Left lung (tissue), 10 donors: Measurements from ENCODE around the gene SF3B3. TPM values are rescaled to one million over a fixed set of nuclear protein-coding genes. Genes with fewer than 3 reads are reported as not detected.
"Not testable (repeated sequence)": the region's sequence is repeated elsewhere in the genome, so short reads cannot be mapped to it uniquely, and the experiment has no call there.

Experiments
- ATAC-seq: fragments of 200-7000 bp; cut with Tn5 transposase; one replicate; pipeline ENCODE4 v1.9.1; 2020; ENCODE audit warnings: moderate library complexity
- DNase-seq, 4 donors: peaks; one replicate each; pipeline ENCODE4 v3.0.0-alpha.2; 2013 to 2020
- H3K27ac ChIP-seq, 2 donors: fragments of 200-600 bp; sonication (generic) in 1 of 2; one replicate each; pipeline versions ENCODE4 v1.5.0 to v1.8.0; 2020 to 2021
- H3K27me3 ChIP-seq, 2 donors: fragments of 200-600 bp; sonication (generic) in 1 of 2; one replicate each; pipeline versions ENCODE4 v1.5.0 to v1.8.0; 2020 to 2021
- H3K36me3 ChIP-seq, 2 donors: fragments of 200-600 bp; sonication (generic) in 1 of 2; one replicate each; pipeline versions ENCODE4 v1.5.0 to v1.8.0; 2020 to 2021
- H3K4me1 ChIP-seq, 2 donors: fragments of 200-600 bp; one replicate each; pipeline ENCODE4 v1.8.0; 2021
- H3K4me3 ChIP-seq, 2 donors: fragments of 200-600 bp; sonication (generic) in 1 of 2; one replicate each; pipeline versions ENCODE4 v1.5.0 to v1.8.0; 2020 to 2021; ENCODE audit warnings: mild to moderate bottlenecking in 1 of 2
- H3K9me3 ChIP-seq, 2 donors: fragments of 200-600 bp; sonication (generic) in 1 of 2; one replicate each; pipeline versions ENCODE4 v1.5.0 to v1.8.0; 2020 to 2021
- CTCF ChIP-seq, 2 donors: fragments of 200-600 bp; sonication (generic) in 1 of 2; IDR thresholded peaks; one replicate each; pipeline versions ENCODE4 v1.5.0 to v1.8.0; 2021; ENCODE audit warnings: antibody characterized with exemption in 2 of 2
- intact Hi-C, 2 donors: fragments of 100-400 bp; cut with DNase I; formaldehyde crosslinking; loops; one replicate each; pipeline versions ENCODE4 v1.11.2 to v1.14.2; 2022
- polyA plus RNA-seq, 6 donors: library from polyadenylated mRNA; unstranded; fragments of 120-200 nt; gene quantifications; one replicate each; pipeline ENCODE4 v1.2.1, GENCODE V29; 2013; ENCODE audit not compliant: insufficient read length in 6 of 6
- total RNA-seq, 2 donors: library from RNA; stranded (reverse); fragmentation: NEBNext Ultra II Directional; extraction: Animal tissue kit (Norgen Biotek cat#: 25700); gene quantifications; one replicate each; pipeline ENCODE4 v1.2.1, GENCODE V29; 2021
- donor health status: DM: no; HTN: yes; CAD: no.
- donor health status: DM: no; HTN: no; CAD: no.

Gene SF3B3
- total and polyA plus RNA-seq, 8 donors = 210 to 396 (median 366) TPM

- DNase-seq (no peak), ATAC-seq (no peak)
- Histone ChIP-seq H3K36me3 (peaks cover 0 to 29% of the 10 kb centered on the region in 2 donors), H3K27me3 (no peaks in the 10 kb centered on the region), H3K9me3 (no peaks in the 10 kb centered on the region), H3K4me3 (peak overlapping the region; percentile 72 to 87), H3K27ac (peak overlapping the region; percentile 77 to 85), H3K4me1 (peaks cover 18 to 57% of the 10 kb centered on the region in 2 donors)
- intact Hi-C loops = no loop called here
- no peak for TF ChIP-seq CTCF (IDR thresholded peaks at IDR 0.05)
Measured at GRCh38 chr16:70522216-70523075, 1.2 kb upstream of the SF3B3 start.

- H3K4me3 ChIP-seq = peak within 1 kb of the TSS; percentile 72 to 87
- peak within 1 kb of the TSS; percentile 77 to 85 for H3K27ac ChIP-seq
- no peak for TF ChIP-seq CTCF (IDR thresholded peaks at IDR 0.05)
- H3K4me1 ChIP-seq = peaks cover 18 to 62% of the 10 kb centered on the region in 2 donors
- DNase-seq (peak; percentile 88 to 95 (median 90)), ATAC-seq (peak; percentile 94)
- intact Hi-C loops = no loop called here
- H3K36me3 ChIP-seq = peaks cover 0 to 29% of the 10 kb centered on the region in 2 donors
- no peaks in the 10 kb centered on the region for H3K27me3 ChIP-seq
- H3K9me3 ChIP-seq = no peaks in the 10 kb centered on the region
Measured at GRCh38 chr16:70523076-70523742, 407 bp upstream of the SF3B3 start, which contains the start of gene COG4. Gene COG4, minus strand, starts transcription at chr16:70523554. Its CDS starts 11 bp downstream, at chr16:70523543.

- Histone ChIP-seq H3K4me3 (peak overlapping the region; percentile 72 to 87), H3K27ac (peak overlapping the region; percentile 77 to 85), H3K4me1 (peaks cover 18 to 71% of the 10 kb centered on the region in 2 donors), H3K36me3 (peaks cover 0 to 35% of the 10 kb centered on the region in 2 donors)
- peak; percentile 20 for ATAC-seq
- intact Hi-C loops, H3K9me3 ChIP-seq, DNase-seq, H3K27me3 ChIP-seq: not testable (repeated sequence)
Measured at GRCh38 chr16:70524399-70524825, 796 bp downstream of the SF3B3 start.

GRCh38 chr16:70526403-70526802, 2.8 kb downstream of the SF3B3 start:
- no peaks in the 10 kb centered on the region for H3K27me3 ChIP-seq
- H3K36me3 ChIP-seq = peaks cover 0 to 55% of the 10 kb centered on the region in 2 donors
- H3K4me1 ChIP-seq = peaks cover 18 to 67% of the 10 kb centered on the region in 2 donors

More at GRCh38 chr16:70526403-70526802, 2.8 kb downstream of the SF3B3 start:
- no peak for TF ChIP-seq CTCF (IDR thresholded peaks at IDR 0.05)
- no peaks in the 10 kb centered on the region for H3K9me3 ChIP-seq
- intact Hi-C loops = loop anchor here in 1 of 2 donors (5.0 kb wide), 1 partner anchor 126 kb away; no protein-coding TSS in a partner anchor
- no peak for ATAC-seq
- H3K27ac ChIP-seq = no peak overlapping the region
- no peak overlapping the region for H3K4me3 ChIP-seq
- DNase-seq = no peak
